Vagina (tissue), 2 donors: ENCODE measurements around the gene C20orf144. TPM values are rescaled to one million over a fixed set of nuclear protein-coding genes. Genes with fewer than 3 reads are reported as not detected.

Experiments
- DNase-seq, 2 donors: peaks; one replicate each; pipeline ENCODE4 v3.0.0-alpha.2; 2017; ENCODE audit errors: extremely low spot score in 2 of 2
- H3K27ac ChIP-seq: fragments of 200-600 bp; sonication (generic); one replicate; pipeline ENCODE4 v1.5.1; 2019
- H3K27me3 ChIP-seq: fragments of 200-600 bp; sonication (generic); one replicate; pipeline ENCODE4 v1.5.1; 2019
- H3K36me3 ChIP-seq, 2 donors: fragments of 200-600 bp; sonication (generic); one replicate each; pipeline ENCODE4 v1.5.1; 2017 to 2019
- H3K4me1 ChIP-seq: fragments of 200-600 bp; sonication (generic); one replicate; pipeline ENCODE4 v1.5.1; 2019
- H3K4me3 ChIP-seq, 2 donors: fragments of 200-600 bp; sonication (generic); 1 replicate in 1 of 2; 2 replicates in 1 of 2; pipeline ENCODE4 v1.5.1; 2016 to 2019
- H3K9me3 ChIP-seq: fragments of 200-600 bp; sonication (generic); one replicate; pipeline ENCODE4 v1.5.1; 2019
- CTCF ChIP-seq, 3 experiments: fragments of 450-650 bp in 2 of 3; fragments of 200-600 bp in 1 of 3; sonication (generic) in 1 of 3; IDR thresholded peaks; one replicate each; pipeline ENCODE4 v1.5.1; 2017 to 2019; ENCODE audit warnings: antibody characterized with exemption in 3 of 3, mild to moderate bottlenecking in 2 of 3, moderate library complexity in 2 of 3
- POLR2A ChIP-seq, 2 donors: fragments of 450-650 bp; IDR thresholded peaks; one replicate each; pipeline ENCODE4 v1.6.1; 2017; ENCODE audit warnings: antibody characterized with exemption in 2 of 2, mild to moderate bottlenecking in 2 of 2, moderate library complexity in 2 of 2
- POLR2AphosphoS5 ChIP-seq, 2 donors: sonication (generic); formaldehyde crosslinking; IDR thresholded peaks; one replicate each; pipeline ENCODE4 v1.9.0; 2017; ENCODE audit warnings: antibody characterized with exemption in 2 of 2, mild to moderate bottlenecking in 2 of 2, low read depth in 1 of 2; ENCODE audit not compliant: insufficient read depth in 1 of 2
- intact Hi-C: fragments of 100-400 bp; cut with DNase I; formaldehyde crosslinking; loops from one replicate; pipeline ENCODE4 v1.15.1; 2023
- total RNA-seq: library from RNA; depleted of rRNA; stranded (reverse); fragments of >200 nt; gene quantifications from one replicate; pipeline ENCODE4 v1.2.3, GENCODE V29; 2016

The C20orf144 gene
- total RNA-seq, 1 donor from 2014 or later, result not detected

- Histone ChIP-seq H3K9me3 (no peaks in the 10 kb centered on the region), H3K27me3 (no peaks in the 10 kb centered on the region), H3K36me3 (peaks cover 0 to 18% of the 10 kb centered on the region in 2 donors), H3K27ac (no peak overlapping the region), H3K4me1 (peaks cover 2% of the 10 kb centered on the region), H3K4me3 (no peak overlapping the region)
- TF ChIP-seq CTCF (IDR thresholded peaks at IDR 0.05) (no peak), POLR2A (IDR thresholded peaks at IDR 0.05) (no peak), POLR2AphosphoS5 (IDR thresholded peaks at IDR 0.05; ENCODE audit: insufficient read depth in 1 of 2, low read depth in 1 of 2) (no peak)
- intact Hi-C loops, result no loop called here
- DNase-seq, result no peak
Observed at GRCh38 chr20:33702861-33703260, 40.7 kb downstream of the C20orf144 start.

- peaks cover 0 to 18% of the 10 kb centered on the region in 2 donors for H3K36me3 ChIP-seq
- no peaks in the 10 kb centered on the region for H3K27me3 ChIP-seq
- H3K4me3 ChIP-seq, result no peak overlapping the region
- no peaks in the 10 kb centered on the region for H3K9me3 ChIP-seq
- TF ChIP-seq POLR2AphosphoS5 (IDR thresholded peaks at IDR 0.05; ENCODE audit: insufficient read depth in 1 of 2, low read depth in 1 of 2), result no peak
- no peak overlapping the region for H3K27ac ChIP-seq
- intact Hi-C loops, result no loop called here
- no peaks in the 10 kb centered on the region for H3K4me1 ChIP-seq
- no peak for DNase-seq
Observed at GRCh38 chr20:33703498-33704137, 41.5 kb downstream of the C20orf144 start.

- Histone ChIP-seq H3K9me3 (no peaks in the 10 kb centered on the region), H3K27me3 (no peaks in the 10 kb centered on the region), H3K4me1 (no peaks in the 10 kb centered on the region), H3K4me3 (no peak overlapping the region), H3K27ac (no peak overlapping the region), H3K36me3 (peaks cover 0 to 18% of the 10 kb centered on the region in 2 donors)
- TF ChIP-seq POLR2A (IDR thresholded peaks at IDR 0.05) (no peak), CTCF (IDR thresholded peaks at IDR 0.05) (no peak)
- no peak for DNase-seq
- intact Hi-C loops, result no loop called here
Observed at GRCh38 chr20:33704197-33704924, 42.2 kb downstream of the C20orf144 start.

GRCh38 chr20:33707668-33708067, 45.5 kb downstream of the C20orf144 start:
- H3K27me3 ChIP-seq, result no peaks in the 10 kb centered on the region
- H3K36me3 ChIP-seq, result peaks cover 0 to 40% of the 10 kb centered on the region in 2 donors
- H3K27ac ChIP-seq, result no peak overlapping the region
- intact Hi-C loops, result no loop called here
- no peaks in the 10 kb centered on the region for H3K9me3 ChIP-seq
- TF ChIP-seq POLR2AphosphoS5 (IDR thresholded peaks at IDR 0.05; ENCODE audit: insufficient read depth in 1 of 2, low read depth in 1 of 2) (no peak), CTCF (IDR thresholded peaks at IDR 0.05) (no peak), POLR2A (IDR thresholded peaks at IDR 0.05) (no peak)
- H3K4me1 ChIP-seq, result no peaks in the 10 kb centered on the region
- H3K4me3 ChIP-seq, result no peak overlapping the region
- DNase-seq, result no peak

GRCh38 chr20:33709398-33709797, 47.3 kb downstream of the C20orf144 start:
- no peak for DNase-seq
- peaks cover 0 to 55% of the 10 kb centered on the region in 2 donors for H3K36me3 ChIP-seq
- intact Hi-C loops, result no loop called here
- H3K4me1 ChIP-seq, result no peaks in the 10 kb centered on the region
- TF ChIP-seq CTCF (IDR thresholded peaks at IDR 0.05) (no peak), POLR2A (IDR thresholded peaks at IDR 0.05) (no peak), POLR2AphosphoS5 (IDR thresholded peaks at IDR 0.05; ENCODE audit: insufficient read depth in 1 of 2, low read depth in 1 of 2) (no peak)
- no peak overlapping the region for H3K27ac ChIP-seq
- no peaks in the 10 kb centered on the region for H3K27me3 ChIP-seq
- H3K9me3 ChIP-seq, result no peaks in the 10 kb centered on the region
- no peak overlapping the region for H3K4me3 ChIP-seq
